Dermis microvascular lymphatic vessel endothelial cell (primary cell): ENCODE data around the gene TRIM34. TPM values are rescaled to one million over a fixed set of nuclear protein-coding genes. Genes with fewer than 3 reads are reported as not detected.
"Not testable (repeated sequence)": the region's sequence is repeated elsewhere in the genome, so short reads cannot be mapped to it uniquely, and the experiment has no call there.

Experiments used
- DNase-seq, 2 donors: peaks; one replicate each; pipeline versions ENCODE4 v3.0.0 to v3.0.0-alpha.2; 2010; ENCODE audit warnings: low read depth in 2 of 2
- total RNA-seq: library from RNA; depleted of rRNA; stranded (reverse); fragments of >200 nt; gene quantifications from 2 replicates; pipeline ENCODE4 v1.2.1, GENCODE V29; 2014

Gene TRIM34
- total RNA-seq, 1 donor from 2014 or later, result 8.0 TPM

DNA sequence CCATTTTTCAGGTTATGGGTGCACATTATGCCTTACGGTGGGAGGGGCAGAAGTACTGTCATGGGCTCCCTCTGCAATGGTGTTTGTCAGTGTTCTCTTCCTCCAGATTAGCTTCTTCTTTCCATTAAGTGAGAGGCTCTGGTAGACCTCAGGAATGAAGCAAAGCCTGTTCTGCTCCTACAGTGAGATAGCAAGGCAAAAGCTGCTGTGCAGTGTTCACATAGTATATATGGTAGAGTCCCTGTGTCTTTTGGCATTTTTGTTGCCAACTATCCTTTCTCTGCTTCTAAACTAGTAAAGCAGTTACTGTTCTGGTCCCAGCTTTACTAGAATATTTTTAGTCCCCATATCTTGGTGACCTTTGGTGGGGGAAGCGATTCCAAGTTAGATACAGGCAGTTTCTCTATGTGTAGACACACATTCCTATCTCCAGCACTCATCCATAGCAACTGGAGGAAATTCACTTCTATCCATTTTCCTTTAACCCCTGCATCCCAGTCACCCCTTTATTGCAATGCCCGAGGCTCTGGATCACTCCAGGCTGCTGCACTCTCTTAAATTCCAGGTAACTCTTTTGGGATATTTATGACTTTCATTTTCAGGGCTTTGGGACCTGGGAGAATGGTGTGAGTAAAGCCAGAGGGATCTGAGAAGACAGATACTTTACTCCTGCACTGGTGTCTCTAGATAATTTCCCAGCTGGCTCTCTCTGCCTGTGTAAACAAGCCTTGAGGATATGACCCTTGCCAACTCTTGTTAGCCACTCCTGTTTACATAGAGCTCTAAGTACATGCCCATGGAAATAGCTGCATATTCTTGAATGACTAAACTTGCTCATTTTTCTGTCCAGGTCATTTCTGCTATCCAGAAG, 3.9 kb upstream of the TRIM34 start:
- DNase-seq, result peak; percentile 4 to 96

DNA sequence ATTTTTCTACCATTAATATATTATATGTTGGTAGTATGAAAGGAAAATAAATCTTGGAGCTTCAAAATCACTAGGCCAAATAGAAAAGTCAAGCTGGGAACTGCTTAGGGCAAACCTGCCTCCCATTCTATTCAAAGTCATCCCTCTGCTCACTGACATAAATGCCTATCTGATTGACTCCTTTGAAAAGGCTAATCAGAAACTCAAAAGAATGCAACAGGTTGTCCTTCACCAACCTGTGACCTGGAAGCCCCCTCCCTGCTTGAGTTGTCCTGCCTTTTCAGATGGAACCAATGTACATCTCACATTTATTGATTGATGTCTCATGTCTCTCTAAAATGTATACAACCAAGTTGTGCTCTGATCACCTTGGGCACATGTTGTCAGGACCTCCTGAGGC, 3.2 kb upstream of the TRIM34 start:
- DNase-seq, result no peak

DNA sequence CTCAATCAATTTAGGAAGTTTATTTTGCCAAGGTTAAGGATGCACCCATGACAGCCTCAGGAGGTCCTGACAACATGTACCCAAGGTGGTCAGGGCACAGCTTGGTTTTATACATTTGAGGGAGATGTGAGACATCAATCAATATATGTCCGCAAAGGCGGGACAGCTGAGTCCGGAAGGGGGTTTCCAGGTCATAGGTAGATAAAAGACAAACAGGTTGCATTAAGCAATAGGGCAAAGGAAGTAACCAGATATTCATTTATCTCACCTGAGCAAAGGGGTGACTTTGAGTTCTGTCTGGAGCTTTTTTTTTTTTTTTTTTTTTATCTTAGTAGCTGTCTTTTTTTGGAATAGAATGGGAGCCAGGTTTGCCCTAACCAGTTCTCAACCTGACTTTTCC, 2.0 kb upstream of the TRIM34 start:
- no peak for DNase-seq

DNA sequence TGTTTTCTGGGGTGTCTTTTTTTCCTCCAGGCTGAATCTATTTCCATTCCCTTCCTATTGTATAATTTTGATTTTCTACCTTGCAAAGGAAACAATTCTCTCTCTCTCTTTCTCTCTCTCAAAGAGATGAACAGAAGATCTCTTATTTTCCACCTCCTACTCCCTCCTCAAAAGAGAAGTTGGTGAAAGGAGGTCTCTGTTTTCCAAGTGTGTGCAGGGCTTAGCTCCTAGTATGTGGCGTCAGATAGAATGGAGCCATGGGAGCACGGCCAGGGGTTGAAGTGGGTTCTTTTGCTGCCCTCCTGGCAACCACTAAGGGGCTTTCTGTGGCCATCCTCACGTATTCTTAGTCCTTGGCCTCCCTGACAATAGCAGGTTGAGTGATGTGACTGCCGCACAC, 480 bp downstream of the TRIM34 start:
- DNase-seq, result no peak

DNA sequence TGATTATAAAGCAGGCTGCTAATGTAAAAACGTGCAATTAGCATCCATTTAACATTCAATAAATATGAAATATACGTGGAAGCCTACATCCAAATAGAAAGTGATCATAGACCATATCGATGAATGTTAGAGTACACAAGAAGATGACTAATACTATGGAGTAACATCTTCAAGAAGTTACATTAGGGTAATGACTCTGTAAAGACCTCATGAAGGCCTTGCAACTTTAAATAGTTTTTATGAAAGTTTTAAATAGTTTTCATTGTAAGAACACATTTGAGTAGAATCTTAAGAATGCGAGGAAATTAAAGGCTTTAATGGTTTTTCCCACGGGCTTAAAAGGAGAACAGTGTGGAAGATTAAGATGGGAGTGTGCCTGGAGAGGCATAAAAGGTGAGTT, 1.4 kb downstream of the TRIM34 start:
- DNase-seq, result no peak

DNA sequence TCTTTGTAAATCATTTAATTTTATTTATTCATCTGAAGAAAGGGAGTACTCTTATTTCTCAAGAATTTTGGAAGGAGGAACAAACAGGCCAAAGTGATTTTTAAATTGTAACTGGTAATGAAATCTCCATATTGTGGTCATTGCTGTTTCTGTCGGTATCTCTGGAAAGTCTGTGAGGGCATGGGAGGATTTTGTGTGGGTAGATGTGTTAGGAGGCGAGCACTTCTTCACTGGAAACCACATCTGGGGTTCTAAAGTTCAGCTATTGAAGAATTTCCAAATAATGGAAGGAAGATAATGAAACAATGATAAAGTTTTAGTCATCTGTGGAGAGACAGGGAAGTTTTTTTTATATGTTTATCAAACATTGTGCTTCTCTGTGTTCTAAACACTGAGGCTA, 6.6 kb downstream of the TRIM34 start:
- DNase-seq, result no peak

DNA sequence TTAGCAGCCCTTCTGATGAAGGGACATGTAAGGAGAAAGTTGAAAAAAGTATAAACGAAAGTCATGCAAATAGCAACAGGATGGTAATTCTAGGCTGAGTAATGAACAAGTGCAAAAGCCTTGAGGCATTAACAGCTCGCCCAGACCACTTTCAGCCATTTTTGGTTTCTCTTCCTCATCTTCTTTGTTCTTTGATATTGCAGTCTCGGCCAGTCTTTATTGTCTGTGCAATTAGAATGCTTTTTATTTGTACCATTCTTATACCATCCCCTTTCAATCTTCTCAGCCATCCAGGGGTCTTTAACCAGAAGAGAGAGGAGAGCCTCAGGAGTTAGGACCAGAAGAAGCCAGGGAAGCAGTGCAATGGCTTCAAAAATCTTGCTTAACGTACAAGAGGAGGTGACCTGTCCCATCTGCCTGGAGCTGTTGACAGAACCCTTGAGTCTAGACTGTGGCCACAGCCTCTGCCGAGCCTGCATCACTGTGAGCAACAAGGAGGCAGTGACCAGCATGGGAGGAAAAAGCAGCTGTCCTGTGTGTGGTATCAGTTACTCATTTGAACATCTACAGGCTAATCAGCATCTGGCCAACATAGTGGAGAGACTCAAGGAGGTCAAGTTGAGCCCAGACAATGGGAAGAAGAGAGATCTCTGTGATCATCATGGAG, 7.3 kb downstream of the TRIM34 start:
- no peak for DNase-seq

DNA sequence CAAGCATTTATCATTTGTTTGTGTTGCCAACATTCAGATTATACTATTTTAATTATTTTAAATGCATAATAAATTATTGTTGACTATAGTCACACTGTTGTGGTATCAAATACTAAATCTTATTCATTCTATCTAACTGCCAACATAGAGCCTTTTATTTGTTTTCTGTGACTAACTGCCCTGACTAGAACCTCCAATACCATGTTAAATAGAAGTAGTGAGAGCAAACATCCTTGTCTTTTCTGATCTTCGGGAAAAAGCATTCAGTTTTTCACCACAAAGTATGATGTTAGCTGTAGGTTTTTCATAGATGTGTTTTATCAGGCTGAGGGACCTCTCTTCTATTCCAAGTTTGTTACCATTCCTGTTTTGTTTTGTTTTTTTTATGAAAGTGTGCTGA, 15.2 kb downstream of the TRIM34 start:
- DNase-seq, result no peak

DNA sequence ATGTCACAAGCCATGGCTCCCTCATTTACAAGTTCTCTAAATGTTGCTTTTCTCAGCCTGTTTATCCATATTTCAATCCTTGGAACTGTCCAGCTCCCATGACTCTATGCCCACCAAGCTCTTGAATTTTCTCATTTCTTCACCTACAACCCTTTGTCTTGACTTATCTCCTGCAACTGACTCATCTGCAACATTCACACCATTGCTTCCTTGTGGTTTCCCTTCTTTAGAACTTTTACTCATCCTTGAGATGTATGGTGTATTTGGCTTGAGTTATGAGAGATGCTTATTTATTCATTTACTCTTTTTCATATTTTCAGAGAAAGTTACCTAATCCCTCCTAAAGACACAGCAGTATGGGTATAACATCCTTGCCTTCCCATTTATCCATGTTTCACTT, 18.8 kb downstream of the TRIM34 start:
- no peak for DNase-seq

DNA sequence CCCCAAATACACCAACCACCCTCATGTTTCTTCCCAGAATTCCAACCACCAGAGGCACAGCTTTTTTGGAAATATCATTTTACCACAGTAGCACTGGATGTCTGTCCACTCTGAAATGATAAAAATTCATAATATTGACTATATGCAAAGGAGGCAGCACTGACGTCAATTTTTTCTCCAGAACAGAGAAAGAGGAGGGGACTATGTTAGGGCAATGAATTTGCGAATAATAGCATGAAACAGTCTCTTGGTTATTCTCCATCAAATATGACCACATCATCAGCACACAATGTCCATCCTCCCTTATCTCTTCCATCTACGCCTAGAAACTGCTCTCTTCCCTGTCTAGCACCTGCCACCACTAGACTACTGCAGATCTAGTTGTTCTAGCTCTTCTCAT, 21.3 kb downstream of the TRIM34 start:
- DNase-seq, result no peak

DNA sequence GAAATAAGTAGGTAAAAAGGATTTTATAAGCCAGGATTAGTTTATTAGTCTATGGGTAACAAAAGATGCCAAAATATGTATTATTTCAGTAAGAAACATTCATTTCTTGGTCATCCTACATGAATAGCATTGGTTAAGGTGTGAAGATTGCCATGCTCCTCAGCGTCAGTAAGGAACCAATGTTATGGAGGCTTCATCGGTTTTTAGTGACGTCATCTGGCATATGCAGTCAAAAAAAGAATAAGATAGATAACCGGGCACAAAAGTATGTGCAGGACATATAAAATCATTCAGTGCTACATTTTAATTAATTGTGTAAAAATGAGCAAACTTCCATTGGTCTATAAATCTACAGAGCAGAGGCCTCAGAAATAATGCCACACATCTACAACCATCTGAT, 30.7 kb downstream of the TRIM34 start:
- DNase-seq, result no peak

DNA sequence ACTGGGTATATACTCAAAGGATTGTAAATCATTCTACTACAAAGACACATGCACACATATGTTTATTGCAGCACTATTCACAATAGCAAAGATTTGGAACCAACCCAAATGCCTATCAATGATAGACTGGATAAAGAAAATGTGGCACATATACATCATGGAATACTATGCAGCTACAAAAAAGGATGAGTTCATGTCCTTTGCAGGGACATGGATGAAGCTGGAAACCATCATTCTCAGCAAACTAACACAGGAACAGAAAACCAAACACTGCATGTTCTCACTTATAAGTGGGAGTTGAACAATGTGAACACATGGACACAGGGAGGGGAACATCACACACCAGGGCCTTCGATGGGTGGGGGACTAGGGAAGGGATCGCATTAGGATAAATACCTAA, 32.2 kb downstream of the TRIM34 start:
- DNase-seq, result not testable (repeated sequence)

DNA sequence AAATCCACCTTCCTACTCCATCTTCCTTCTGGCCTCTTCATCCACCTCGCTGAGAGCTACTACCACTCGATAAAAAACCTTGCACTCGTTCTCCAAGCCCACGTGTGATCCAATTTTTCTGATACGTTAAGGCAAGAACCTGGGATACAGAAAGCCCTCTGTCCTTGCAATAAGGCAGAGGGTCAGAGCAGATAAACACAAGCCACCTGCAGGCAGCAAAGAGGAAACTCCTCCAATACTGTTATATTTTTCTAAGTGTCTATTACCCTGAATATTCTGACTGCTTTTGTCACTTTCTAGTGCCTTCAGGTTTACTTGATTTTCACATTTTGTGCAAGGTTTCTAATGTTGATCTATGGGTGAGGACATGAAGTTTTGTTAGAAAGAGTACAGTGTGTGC, 33.5 kb downstream of the TRIM34 start:
- no peak for DNase-seq

DNA sequence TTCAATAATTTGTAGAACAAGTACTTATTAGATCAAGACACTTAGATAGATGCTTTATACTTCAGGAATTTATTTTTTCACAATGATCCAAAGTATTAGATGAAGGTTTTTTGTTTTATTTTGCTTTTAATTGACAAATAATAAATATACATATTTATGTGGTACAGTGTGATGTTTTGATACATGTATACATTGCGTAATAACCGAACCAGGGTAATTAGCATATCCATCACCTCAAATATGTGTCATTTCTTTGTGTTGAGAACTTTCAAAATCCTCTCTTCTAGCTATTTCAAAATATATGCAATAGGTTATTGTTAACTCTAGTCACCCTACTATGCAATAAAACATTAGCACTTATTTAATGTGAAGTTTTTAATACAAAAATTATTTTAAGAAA, 38.7 kb downstream of the TRIM34 start:
- DNase-seq, result no peak

DNA sequence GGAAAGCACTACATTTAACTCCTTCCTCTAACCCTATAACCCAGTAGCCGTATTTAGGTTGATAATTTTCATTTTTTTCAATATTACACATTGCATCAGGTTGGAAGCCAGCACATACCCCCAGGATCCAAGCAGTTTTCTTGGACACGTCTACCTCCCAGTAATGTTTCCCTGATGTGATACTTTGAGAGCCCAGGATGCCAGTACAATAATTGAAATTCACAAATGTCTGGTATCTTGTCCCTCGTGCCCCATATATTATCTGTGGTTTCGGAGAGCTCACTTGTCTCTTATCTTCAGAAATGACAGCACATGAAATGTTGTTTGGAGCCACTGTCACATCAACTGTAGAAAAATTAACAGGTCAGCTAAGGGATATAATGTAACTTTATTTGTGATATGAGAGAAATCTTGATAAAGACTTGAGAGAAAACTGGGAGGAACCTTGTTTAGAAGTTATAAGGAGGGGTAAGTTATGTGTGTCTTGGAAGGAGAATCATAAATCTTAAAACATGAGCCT, 40.3 kb downstream of the TRIM34 start:
- no peak for DNase-seq

DNA sequence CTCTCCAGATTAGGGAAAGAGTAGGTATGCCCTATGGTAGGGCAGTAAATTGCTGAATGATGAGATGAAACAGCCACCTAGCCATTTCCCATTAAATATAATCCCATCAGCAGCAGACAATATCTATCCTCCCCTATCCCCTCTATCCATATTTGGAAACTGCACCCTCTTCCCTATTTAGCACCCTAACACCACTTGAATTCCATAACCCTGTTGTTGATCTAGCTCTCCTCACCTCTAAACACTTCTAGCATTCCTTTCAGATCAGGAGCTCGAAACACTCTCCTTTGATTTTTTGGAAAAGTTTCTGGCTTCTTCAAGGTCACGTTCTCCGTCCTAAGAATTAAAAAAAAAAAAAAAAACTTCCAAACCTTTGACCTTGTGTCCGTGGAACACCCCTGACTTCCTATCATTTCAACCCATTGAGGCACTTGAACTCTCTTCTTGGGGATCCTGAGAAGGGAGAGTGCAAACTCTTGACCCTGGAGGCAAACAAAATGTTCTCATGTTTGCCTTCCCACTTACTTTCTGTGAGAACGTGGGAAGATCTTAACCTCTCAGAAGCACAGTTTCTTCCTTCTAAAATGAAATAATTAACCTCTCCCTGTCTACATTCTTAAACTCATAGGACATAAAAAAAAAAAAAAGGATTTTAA, 41.1 kb downstream of the TRIM34 start:
- no peak for DNase-seq

DNA sequence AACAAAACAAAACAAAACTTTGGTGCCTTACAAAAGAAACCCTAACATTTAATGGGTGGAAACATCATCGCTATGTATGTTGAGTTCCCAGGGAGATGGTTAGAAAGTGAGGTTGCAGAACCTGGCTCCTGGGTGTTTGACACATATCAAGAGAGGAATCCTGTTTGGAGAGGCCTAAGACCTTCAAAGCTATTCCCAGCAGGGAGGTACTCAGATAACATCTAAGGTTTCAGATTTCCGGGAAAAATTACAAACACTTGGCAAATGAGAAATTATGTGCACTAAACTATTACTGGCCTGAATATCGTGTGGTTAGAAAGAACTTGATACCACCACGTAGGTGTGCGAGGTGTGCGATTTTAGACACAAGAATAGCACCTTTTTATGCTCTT, 41.6 kb downstream of the TRIM34 start:
- no peak for DNase-seq

DNA sequence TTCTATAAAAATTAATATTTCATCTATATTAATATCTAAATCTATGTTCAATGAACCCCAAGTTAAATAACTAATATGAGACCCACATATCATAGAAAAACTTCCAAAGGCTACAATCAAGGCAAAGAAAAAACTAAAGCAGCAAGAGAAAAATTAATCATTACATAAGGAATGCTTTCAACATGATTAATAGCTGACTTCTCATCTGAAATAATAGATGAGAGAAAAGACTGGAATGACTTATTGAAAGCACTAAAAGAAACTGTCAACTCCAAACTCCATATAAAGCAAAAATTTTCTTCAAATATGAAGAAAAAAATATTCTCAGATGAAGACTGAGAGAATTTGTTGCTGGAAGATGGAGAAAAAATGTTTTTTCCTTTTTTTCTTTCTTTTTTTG, 47.0 kb downstream of the TRIM34 start:
- no peak for DNase-seq

DNA sequence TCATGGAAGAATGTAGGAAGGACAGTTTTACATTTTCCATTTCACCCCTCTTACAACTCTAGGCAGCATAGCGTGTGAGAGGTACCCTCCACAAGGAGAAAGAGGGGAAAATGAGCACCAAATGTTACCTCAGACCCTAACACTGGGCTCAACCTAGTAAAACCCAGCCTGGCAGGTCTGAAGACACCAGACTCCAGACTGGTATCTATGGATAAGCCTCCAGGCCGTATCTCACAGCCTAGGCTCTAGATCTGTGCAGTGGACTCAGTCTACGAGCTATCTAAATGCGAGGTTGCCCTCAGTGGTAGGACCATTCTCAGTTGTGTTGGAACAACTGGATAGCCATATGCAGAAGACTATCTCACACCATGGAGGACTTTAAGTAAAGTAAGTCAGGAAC, 49.6 kb downstream of the TRIM34 start:
- no peak for DNase-seq

DNA sequence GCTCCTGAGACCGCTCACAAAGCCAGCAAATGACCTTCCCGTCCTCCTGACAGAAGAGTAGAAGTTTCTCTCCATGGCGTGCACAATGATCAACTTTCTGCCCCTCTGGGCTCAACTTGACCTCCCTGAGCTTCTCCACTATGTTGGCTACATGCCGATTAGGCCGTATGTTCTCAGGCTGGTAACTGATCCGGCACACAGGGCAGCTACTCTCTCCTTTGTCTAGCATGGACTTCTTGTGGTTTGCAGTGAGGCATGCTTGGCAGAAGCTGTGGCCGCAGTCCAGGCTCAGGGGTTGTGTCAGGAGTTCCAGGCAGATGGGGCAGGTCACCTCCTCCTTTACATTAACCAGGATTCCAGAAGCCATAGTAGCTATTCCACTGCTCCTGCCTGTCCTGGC, 55.0 kb downstream of the TRIM34 start:
- no peak for DNase-seq

DNA sequence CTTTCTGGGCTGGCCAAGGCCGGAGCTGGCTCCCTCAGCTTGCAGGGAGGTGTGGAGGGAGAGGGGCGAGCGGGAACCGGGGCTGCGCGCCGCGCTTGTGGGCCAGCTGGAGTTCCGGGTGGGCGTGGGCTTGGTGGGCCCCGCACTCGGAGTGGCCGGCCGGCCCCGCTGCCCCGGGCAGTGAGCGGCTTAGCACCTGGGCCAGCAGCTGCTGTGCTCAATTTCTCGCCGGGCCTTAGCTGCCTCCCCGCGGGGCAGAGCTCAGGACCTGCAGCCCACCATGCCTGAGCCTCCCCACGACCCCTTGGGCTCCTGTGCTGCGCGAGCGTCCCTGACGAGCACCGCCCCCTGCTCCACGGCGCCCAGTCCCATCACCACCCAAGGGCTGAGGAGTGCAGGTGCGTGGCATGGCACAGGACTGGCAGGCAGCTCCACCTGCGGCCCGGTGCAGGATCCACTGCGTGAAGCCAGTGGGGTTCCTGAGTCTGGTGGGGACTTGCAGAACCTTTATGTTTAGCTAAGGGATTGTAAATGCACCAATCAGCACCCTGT, 58.2 kb downstream of the TRIM34 start:
- DNase-seq, result not testable (repeated sequence)

DNA sequence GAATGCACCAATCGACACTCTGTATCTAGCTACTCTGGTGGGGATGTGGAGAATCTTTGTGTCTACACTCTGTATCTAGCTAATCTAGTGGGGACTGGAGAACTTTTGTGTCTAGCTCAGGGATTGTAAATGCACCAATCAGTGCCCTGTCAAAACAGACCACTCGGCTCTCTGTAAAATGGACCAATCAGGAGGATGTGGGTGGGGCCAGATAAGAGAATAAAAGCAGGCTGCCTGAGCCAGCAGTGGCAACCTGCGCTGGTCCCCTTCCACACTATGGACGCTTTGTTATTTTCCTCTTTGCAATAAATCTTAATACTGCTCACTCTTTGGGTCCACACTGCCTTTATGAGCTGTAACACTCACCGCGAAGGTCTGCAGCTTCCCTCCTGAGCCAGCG, 58.8 kb downstream of the TRIM34 start:
- DNase-seq, result not testable (repeated sequence)
